ENCODE results near the gene KLF7.

The KLF7 gene

GRCh38 chr2:207142461-207142860 lies 23.3 kb downstream of the KLF7 start:
- Mint-ChIP-seq H3K4me1 (peaks cover 69% of the 10 kb centered on the region), H3K4me3 (peak overlapping the region; percentile 49 to 80), H3K27me3 (no peaks in the 10 kb centered on the region), H3K9me3 (no peaks in the 10 kb centered on the region), H3K27ac (peak overlapping the region; percentile 94 to 95)
- peak; percentile 76 for ATAC-seq
- peak in 1 of 2 donors; percentile 40 for DNase-seq

DNA sequence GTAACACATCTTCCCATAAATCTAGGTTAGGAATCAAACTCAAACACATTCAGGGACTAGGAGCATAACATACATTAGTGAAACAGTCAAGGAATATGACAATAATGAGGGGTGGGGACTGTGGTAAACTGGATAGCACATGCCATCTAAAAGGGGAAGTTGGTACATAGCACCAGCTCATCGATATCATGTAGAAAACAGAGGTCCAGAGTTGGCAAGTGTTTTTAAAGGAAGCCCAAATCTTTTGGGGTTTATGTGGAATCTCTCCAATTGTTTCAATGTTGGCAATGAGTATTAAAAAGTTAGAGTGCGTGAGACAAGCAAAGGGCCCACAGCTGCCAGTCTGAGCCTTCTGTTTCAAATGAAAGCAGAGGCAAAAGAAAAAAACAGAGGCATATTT lies 24.4 kb downstream of the KLF7 start:
- no peak for ATAC-seq
- peaks cover 76% of the 10 kb centered on the region for H3K4me1 Mint-ChIP-seq
- no peak for DNase-seq
- H3K4me3 Mint-ChIP-seq: peak overlapping the region; percentile 50 to 80
- H3K27ac Mint-ChIP-seq: peak overlapping the region in 1 of 2 donors; percentile 72
- no peaks in the 10 kb centered on the region for H3K27me3 Mint-ChIP-seq
- no peaks in the 10 kb centered on the region for H3K9me3 Mint-ChIP-seq

GRCh38 chr2:207140265-207140664 lies 25.5 kb downstream of the KLF7 start:
- Mint-ChIP-seq H3K27ac (no peak overlapping the region), H3K9me3 (no peaks in the 10 kb centered on the region), H3K4me3 (no peak overlapping the region), H3K27me3 (no peaks in the 10 kb centered on the region), H3K4me1 (peaks cover 81% of the 10 kb centered on the region)
- no peak for ATAC-seq
- no peak for DNase-seq

- H3K27me3 Mint-ChIP-seq: no peaks in the 10 kb centered on the region
- ATAC-seq (no peak), DNase-seq (no peak)
- H3K27ac Mint-ChIP-seq: no peak overlapping the region
- H3K4me3 Mint-ChIP-seq: no peak overlapping the region
- H3K4me1 Mint-ChIP-seq: peaks cover 85% of the 10 kb centered on the region
- H3K9me3 Mint-ChIP-seq: no peaks in the 10 kb centered on the region
Observed at GRCh38 chr2:207139552-207139951, 26.2 kb downstream of the KLF7 start.

- Mint-ChIP-seq H3K27me3 (no peaks in the 10 kb centered on the region), H3K27ac (no peak overlapping the region), H3K4me1 (peaks cover 85% of the 10 kb centered on the region), H3K9me3 (no peaks in the 10 kb centered on the region), H3K4me3 (no peak overlapping the region)
- ATAC-seq (no peak), DNase-seq (no peak)
Observed at GRCh38 chr2:207138627-207139297, 27.0 kb downstream of the KLF7 start.

GRCh38 chr2:207137596-207138337 lies 28.0 kb downstream of the KLF7 start:
- Mint-ChIP-seq H3K27me3 (no peaks in the 10 kb centered on the region), H3K9me3 (no peaks in the 10 kb centered on the region), H3K4me1 (peaks cover 85% of the 10 kb centered on the region), H3K4me3 (no peak overlapping the region), H3K27ac (peak overlapping the region in 1 of 2 donors; percentile 78)
- DNase-seq (no peak), ATAC-seq (no peak)

- H3K4me3 Mint-ChIP-seq: no peak overlapping the region
- ATAC-seq (no peak), DNase-seq (no peak)
- no peaks in the 10 kb centered on the region for H3K27me3 Mint-ChIP-seq
- peak overlapping the region in 1 of 2 donors; percentile 79 for H3K27ac Mint-ChIP-seq
- no peaks in the 10 kb centered on the region for H3K9me3 Mint-ChIP-seq
- H3K4me1 Mint-ChIP-seq: peaks cover 84% of the 10 kb centered on the region
Observed at GRCh38 chr2:207136874-207137273, 28.9 kb downstream of the KLF7 start.

- no peak for DNase-seq
- Mint-ChIP-seq H3K9me3 (no peaks in the 10 kb centered on the region), H3K27me3 (no peaks in the 10 kb centered on the region), H3K4me1 (peaks cover 84% of the 10 kb centered on the region), H3K27ac (peak overlapping the region; percentile 79 to 85), H3K4me3 (peak overlapping the region; percentile 66 to 77)
- no peak for ATAC-seq
Observed at GRCh38 chr2:207135801-207136457, 29.8 kb downstream of the KLF7 start.

GRCh38 chr2:207135340-207135739 lies 30.4 kb downstream of the KLF7 start:
- Mint-ChIP-seq H3K27ac (peak overlapping the region in 1 of 2 donors; percentile 85), H3K4me3 (peak overlapping the region; percentile 66 to 77)

GRCh38 chr2:207133820-207134519 lies 31.8 kb downstream of the KLF7 start:
- Mint-ChIP-seq H3K27me3 (no peaks in the 10 kb centered on the region), H3K4me1 (peaks cover 85% of the 10 kb centered on the region), H3K27ac (no peak overlapping the region), H3K9me3 (no peaks in the 10 kb centered on the region), H3K4me3 (no peak overlapping the region)
- DNase-seq: no peak
- no peak for ATAC-seq

More at GRCh38 chr2:207135340-207135739, 30.4 kb downstream of the KLF7 start:
- H3K27me3 Mint-ChIP-seq: no peaks in the 10 kb centered on the region
- ATAC-seq: peak; percentile 53
- peaks cover 82% of the 10 kb centered on the region for H3K4me1 Mint-ChIP-seq
- no peak for DNase-seq
- H3K9me3 Mint-ChIP-seq: no peaks in the 10 kb centered on the region

DNA sequence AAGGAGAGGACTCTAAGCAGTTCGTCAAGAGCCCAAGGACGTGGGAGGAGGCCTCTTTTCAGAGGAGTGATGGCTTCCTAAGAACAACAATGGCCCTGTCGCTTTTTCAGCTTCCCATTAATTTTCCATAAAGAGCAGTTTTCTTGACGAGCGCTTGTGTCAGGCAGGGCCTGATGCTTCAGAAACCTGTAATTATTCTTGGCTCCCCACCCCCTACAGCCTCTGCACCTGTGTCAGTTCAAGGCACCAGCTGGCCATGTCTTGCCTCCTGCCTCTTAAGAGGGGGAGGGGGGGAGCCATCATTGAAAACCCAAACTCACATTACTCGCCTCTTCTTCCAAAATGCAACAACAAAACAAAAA lies 32.3 kb downstream of the KLF7 start:
- Mint-ChIP-seq H3K27ac (no peak overlapping the region), H3K4me1 (peaks cover 81% of the 10 kb centered on the region), H3K27me3 (no peaks in the 10 kb centered on the region), H3K4me3 (no peak overlapping the region), H3K9me3 (no peaks in the 10 kb centered on the region)
- DNase-seq (no peak), ATAC-seq (no peak)

DNA sequence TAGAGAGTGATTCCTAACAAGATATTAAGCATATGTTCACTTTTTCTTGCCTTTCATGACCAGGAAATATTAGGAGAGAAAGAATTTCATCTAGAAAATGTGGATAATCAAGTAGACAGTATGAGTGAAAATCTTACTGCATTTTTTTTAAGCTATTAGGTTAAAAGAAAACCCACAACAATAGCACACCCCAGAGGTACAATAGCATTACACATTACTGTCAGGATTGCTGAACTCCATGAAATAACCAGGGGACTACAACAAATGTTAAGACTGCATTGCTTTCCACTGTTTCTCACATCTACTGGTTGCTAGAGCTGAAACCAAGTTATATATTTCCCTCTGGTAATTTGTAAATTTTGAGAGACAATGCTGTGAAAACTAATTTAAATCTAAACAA lies 33.7 kb downstream of the KLF7 start:
- H3K9me3 Mint-ChIP-seq: no peaks in the 10 kb centered on the region
- peak overlapping the region in 1 of 2 donors; percentile 28 for H3K4me3 Mint-ChIP-seq
- no peak overlapping the region for H3K27ac Mint-ChIP-seq
- DNase-seq (no peak), ATAC-seq (no peak)
- H3K4me1 Mint-ChIP-seq: peaks cover 74% of the 10 kb centered on the region
- H3K27me3 Mint-ChIP-seq: no peaks in the 10 kb centered on the region

DNA sequence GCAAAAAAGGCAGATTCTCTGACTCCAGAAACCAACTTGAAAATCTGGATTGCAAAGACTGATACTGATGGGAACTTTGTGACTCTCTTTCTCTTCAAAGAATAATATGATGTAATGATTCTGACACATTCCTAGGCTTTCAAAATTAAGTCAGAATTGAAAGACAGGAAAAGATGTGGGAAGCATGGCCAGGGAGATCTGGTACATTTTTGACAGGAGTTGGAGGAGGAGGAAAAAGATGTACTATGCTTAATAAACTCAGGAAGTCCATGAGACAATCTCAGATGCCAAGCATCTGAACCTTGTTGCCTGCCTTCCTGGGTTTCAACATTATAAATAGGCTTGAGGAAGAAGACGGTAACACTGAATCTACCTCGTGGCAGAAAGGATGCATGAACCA lies 34.2 kb downstream of the KLF7 start:
- ATAC-seq: no peak
- no peaks in the 10 kb centered on the region for H3K9me3 Mint-ChIP-seq
- H3K4me1 Mint-ChIP-seq: peaks cover 74% of the 10 kb centered on the region
- H3K27ac Mint-ChIP-seq: no peak overlapping the region
- DNase-seq: no peak
- peak overlapping the region in 1 of 2 donors; percentile 28 for H3K4me3 Mint-ChIP-seq
- no peaks in the 10 kb centered on the region for H3K27me3 Mint-ChIP-seq

GRCh38 chr2:207130958-207131521 lies 34.7 kb downstream of the KLF7 start:
- Mint-ChIP-seq H3K4me1 (peaks cover 74% of the 10 kb centered on the region), H3K9me3 (no peaks in the 10 kb centered on the region), H3K27me3 (no peaks in the 10 kb centered on the region), H3K27ac (peak overlapping the region; percentile 22 to 32), H3K4me3 (peak overlapping the region in 1 of 2 donors; percentile 16)
- DNase-seq (no peak), ATAC-seq (no peak)

- no peak for ATAC-seq
- no peaks in the 10 kb centered on the region for H3K27me3 Mint-ChIP-seq
- H3K27ac Mint-ChIP-seq: no peak overlapping the region
- DNase-seq: no peak
- H3K4me1 Mint-ChIP-seq: peaks cover 74% of the 10 kb centered on the region
- no peak overlapping the region for H3K4me3 Mint-ChIP-seq
- H3K9me3 Mint-ChIP-seq: no peaks in the 10 kb centered on the region
Observed at GRCh38 chr2:207129821-207130220, 35.9 kb downstream of the KLF7 start.
